ENCODE data around the gene GRHL1.

GRCh38 chr2:9959262-9959661 lies 7.8 kb downstream of the GRHL1 start:
- TF ChIP-seq CTCF (IDR thresholded peaks at IDR 0.05 in 2 of 3, conservative IDR thresholded peaks at IDR 0.05 in 1 of 3; ENCODE audit: insufficient read depth in 2 of 3, low read depth in 1 of 3, low read length in 3 of 3): no peak
- TF ChIP-seq, protein P1, sequence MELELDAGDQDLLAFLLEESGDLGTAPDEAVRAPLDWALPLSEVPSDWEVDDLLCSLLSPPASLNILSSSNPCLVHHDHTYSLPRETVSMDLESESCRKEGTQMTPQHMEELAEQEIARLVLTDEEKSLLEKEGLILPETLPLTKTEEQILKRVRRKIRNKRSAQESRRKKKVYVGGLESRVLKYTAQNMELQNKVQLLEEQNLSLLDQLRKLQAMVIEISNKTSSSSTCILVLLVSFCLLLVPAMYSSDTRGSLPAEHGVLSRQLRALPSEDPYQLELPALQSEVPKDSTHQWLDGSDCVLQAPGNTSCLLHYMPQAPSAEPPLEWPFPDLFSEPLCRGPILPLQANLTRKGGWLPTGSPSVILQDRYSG (tag; conservative IDR thresholded peaks at IDR 0.05; ENCODE audit: low read depth): no peak
- TF ChIP-seq TAF9B (IDR thresholded peaks at IDR 0.05; ENCODE audit: partially characterized antibody): no peak
- TF ChIP-seq RFX5 (IDR thresholded peaks at IDR 0.05; ENCODE audit: low read depth, low read length): no peak
- TF ChIP-seq SIN3A (IDR thresholded peaks at IDR 0.05; ENCODE audit: borderline replicate concordance in 2 of 2, control insufficient read depth in 1 of 2, low read depth in 2 of 2, low read length in 2 of 2): no peak
- no peak for TF ChIP-seq EGR1 (conservative IDR thresholded peaks at IDR 0.05)
- TF ChIP-seq NFYB (IDR thresholded peaks at IDR 0.05; ENCODE audit: extremely low read depth, insufficient read length): no peak
- TF ChIP-seq PCBP1 (IDR thresholded peaks at IDR 0.05; ENCODE audit: low read depth, low read length, poor library complexity, severe bottlenecking): no peak
- TF ChIP-seq EZH2 (IDR thresholded peaks at IDR 0.05; ENCODE audit: borderline replicate concordance, low read depth, low read length): no peak
- TF ChIP-seq FOXA3 (CRISPR knock-in tag; conservative IDR thresholded peaks at IDR 0.05 in 1 of 2, IDR thresholded peaks at IDR 0.05 in 1 of 2): no peak
- no peak for TF ChIP-seq RNF219 (CRISPR knock-in tag; IDR thresholded peaks at IDR 0.05)
- no peak for TF ChIP-seq KLF13 (tag; IDR thresholded peaks at IDR 0.05; ENCODE audit: borderline replicate concordance, low read depth)
- TF ChIP-seq SNRNP70 (optimal IDR thresholded peaks at IDR 0.05; ENCODE audit: low read depth, low read length): no peak
- no peak for TF ChIP-seq FOXK1 (CRISPR knock-in tag; IDR thresholded peaks at IDR 0.05; ENCODE audit: borderline replicate concordance)

Measured in K562 (cell line).